C4-2B (cell line): ENCODE data around the gene FHIT.

Experiments used
- H3K27ac ChIP-seq: fragments of 450-650 bp; 2 replicates; pipeline ENCODE4 v1.5.1; 2017
- ZFX ChIP-seq: fragments of 450-650 bp; IDR thresholded peaks from 2 replicates; pipeline ENCODE4 v1.6.1; 2017
- TF ChIP-seq, protein P1 (sequence below): fragments of 450-650 bp; conservative IDR thresholded peaks from 2 replicates; pipeline ENCODE4 v1.5.1; 2017; ENCODE audit warnings: mild to moderate bottlenecking

Gene FHIT

DNA sequence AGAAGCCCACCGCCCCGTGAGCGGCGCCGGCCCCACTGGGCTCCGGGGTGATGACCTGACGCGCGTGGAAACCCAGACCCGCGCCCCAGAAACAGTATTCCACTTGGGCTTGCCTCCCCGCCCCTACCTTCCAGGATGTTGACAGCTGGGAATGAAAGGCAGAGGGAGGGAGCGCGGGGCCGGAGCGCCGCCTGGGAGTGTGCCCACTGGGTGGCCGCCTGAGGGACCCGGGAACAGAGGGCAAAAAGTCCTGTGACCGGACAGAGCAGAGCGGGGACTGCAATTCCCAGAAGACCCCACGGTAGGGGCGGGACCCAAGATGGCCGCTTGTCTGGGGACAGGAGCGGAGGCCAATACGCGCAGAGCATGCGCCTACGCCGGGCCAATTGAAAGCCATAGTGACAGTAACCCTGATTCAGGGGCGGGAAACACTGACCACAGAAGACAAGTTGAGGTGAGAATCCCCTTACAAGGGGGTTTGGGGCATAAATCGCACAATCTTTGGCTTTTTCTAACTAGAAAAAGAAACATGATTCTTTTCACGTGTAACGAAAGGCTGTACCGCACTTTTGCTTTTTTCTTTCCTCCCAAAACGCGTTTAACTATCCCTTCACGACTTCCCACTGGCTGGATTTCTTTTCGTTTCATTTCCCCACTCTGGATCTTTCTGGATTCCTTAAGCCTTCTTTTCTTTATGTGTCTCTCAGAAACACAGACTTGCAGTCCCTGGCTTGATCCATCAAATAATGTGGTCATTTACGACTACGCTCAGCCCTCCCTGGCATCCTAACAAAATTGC lies at the start of gene FHIT:
FHIT (minus strand) TSS at position 279 of the 799 bp plus-strand sequence.
- peak within 1 kb of the TSS; percentile 79 for H3K27ac ChIP-seq

DNA sequence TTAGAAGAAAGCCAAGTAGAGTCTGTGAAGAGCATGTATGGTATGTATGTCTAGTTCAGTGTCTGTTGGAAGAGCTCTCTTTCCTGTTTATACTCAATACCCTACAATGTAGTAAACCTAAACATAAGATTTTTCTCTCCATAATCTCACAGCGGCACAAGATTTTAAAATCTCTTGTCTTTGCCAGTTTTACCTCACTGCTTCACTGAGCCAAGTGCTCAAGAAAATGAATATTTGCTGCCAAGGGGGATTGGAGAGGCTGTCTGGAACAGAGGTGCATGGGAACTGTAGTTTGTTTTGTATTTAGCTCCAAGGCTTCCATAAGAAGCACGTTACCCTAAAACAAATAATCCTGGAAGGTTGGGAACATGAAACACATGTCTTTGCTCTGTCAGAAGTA lies 49.5 kb upstream of the FHIT start:
- no peak overlapping the region for H3K27ac ChIP-seq
- TF ChIP-seq, protein P1, sequence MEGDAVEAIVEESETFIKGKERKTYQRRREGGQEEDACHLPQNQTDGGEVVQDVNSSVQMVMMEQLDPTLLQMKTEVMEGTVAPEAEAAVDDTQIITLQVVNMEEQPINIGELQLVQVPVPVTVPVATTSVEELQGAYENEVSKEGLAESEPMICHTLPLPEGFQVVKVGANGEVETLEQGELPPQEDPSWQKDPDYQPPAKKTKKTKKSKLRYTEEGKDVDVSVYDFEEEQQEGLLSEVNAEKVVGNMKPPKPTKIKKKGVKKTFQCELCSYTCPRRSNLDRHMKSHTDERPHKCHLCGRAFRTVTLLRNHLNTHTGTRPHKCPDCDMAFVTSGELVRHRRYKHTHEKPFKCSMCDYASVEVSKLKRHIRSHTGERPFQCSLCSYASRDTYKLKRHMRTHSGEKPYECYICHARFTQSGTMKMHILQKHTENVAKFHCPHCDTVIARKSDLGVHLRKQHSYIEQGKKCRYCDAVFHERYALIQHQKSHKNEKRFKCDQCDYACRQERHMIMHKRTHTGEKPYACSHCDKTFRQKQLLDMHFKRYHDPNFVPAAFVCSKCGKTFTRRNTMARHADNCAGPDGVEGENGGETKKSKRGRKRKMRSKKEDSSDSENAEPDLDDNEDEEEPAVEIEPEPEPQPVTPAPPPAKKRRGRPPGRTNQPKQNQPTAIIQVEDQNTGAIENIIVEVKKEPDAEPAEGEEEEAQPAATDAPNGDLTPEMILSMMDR: no peak
- TF ChIP-seq ZFX: no peak

More for the DNA sequence above, at the start of gene FHIT:
- TF ChIP-seq, protein P1: no peak
- TF ChIP-seq ZFX: no peak

DNA sequence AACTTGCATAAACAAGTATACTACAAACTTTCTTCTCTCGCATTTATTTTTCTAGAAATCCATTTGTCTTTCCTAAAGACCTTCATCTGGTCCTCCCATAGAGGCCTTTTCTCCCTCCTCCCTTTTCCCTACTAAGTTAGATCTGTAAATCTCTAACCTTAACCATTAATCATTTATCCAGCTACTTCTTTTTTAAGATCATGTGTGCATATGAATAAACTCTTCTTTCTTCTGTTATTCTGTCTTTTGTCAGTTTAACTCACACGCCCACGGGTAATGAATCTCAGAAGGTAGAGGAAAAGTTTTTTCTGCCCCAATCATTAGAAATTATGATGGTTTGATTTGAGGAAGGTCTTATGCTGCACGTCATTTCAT lies 48.7 kb upstream of the FHIT start:
- no peak overlapping the region for H3K27ac ChIP-seq
- TF ChIP-seq, protein P1: no peak
- TF ChIP-seq ZFX: no peak

DNA sequence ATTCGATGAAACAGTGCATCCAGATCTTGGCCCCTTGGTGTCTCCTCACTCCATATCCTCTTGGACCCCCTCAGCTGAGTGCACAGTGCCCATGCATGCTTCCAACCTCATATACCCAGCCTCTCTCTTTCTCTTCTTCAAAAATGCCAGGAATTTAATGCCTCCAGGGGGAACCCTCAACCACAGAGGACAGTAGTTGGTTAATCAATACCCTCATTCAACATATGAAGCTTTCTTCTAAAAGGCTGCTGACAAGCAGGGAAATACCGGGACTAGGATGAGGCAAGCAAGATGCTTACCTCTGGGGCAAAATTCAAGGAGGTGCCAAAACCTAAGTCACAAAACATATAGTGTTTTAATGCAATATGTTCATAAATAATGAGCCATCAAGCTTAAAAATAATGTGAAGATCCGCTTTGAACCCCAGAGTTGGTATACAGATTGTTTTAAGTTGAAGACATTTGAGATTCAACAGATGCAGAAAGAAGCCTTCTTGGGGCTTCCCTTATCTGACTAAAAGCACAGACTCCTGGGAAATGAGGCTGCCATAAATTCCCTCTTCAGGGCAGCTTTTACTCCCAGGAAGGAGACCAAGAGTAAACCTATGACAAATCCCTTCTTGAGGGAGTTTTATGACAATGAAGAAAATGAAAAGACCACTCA lies 48.2 kb upstream of the FHIT start:
- no peak overlapping the region for H3K27ac ChIP-seq

DNA sequence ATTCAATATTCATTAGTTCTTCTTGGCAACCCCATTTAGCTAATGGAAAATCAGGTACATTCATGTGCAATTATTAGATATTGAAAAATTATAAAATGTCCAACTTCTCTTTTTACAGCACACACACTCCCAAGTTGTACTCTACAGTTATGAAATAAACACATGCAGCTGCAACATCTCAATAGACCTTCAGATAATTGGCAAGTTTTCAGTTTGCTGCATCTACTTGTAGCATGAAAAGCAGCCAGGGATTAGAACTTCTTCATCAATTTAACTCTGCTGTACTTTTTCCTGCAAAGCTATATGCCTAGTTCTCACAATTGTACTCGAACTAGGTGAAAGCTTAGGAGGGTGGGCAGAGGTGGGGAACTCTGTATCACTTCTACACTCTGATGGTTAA lies 46.6 kb upstream of the FHIT start:
- TF ChIP-seq, protein P1: no peak
- no peak for TF ChIP-seq ZFX
- H3K27ac ChIP-seq: no peak overlapping the region

More for the DNA sequence above, 48.2 kb upstream of the FHIT start:
- TF ChIP-seq ZFX: no peak
- TF ChIP-seq, protein P1: 0 out of 2 replicates have a peak, but pooled peaks have one; percentile 5

DNA sequence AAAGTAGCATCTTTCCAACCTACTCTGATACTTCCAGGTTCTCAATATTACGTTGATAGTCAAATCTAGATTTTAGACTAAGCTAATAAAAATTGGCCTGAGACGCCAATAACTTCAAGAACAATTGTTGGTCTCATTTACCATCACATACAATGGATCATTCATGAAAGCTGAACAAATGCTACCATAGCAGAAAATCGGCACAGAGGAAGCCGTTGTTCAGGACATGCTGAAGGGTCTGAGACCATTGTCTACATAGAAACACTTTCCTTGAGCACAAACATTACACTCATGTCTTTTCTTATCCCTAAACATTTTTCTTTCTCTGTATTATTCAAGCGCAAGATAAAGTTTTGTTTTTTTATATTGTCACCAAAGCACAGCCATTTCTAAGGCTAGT lies 37.2 kb upstream of the FHIT start:
- H3K27ac ChIP-seq: no peak overlapping the region
- TF ChIP-seq, protein P1: no peak
- TF ChIP-seq ZFX: no peak

DNA sequence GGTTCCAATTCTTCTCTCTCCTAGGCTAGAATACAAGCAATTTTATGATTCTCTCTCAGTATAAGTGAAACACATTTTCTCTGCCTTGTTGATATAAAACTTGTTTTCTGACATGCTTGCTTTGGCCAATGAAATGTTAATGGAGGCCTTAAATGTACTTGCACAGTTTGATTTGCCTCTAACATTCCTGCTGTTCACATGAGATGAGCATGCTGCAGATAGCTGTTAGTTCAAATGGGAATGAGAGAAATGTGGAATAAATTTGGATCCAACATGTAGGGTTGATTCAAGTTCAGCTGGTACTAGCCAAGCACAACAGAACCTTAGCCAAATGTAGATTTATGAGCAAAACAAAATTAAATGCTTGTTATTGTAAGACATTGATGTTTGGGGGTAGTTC lies 32.6 kb upstream of the FHIT start:
- TF ChIP-seq, protein P1: no peak
- TF ChIP-seq ZFX: no peak

More for the DNA sequence above, 32.6 kb upstream of the FHIT start:
- no peak overlapping the region for H3K27ac ChIP-seq
